A549 (cell line): Measurements from ENCODE around the gene B3GLCT. TPM values are rescaled to one million over a fixed set of nuclear protein-coding genes. Genes with fewer than 3 reads are reported as not detected.

Experiments used
- ATAC-seq, 2 experiments: fragments of 200-7000 bp in 1 of 2; fragments of >200 bp in 1 of 2; cut with Nextera tagmentation in 1 of 2; cut with Tn5 transposase in 1 of 2; 3 replicates each; pipeline versions ENCODE4 v1.8.0 to v1.9.1; 2018 to 2020; ENCODE audit warnings: mild to moderate bottlenecking in 1 of 2, moderate library complexity in 1 of 2
- CTCF ChIA-PET: fragments of 300-600 bp; sonication (Branson Sonifier 250); formaldehyde crosslinking; extraction: SDS; loops from one replicate; lab custom pipeline; 2021; ENCODE audit warnings: antibody characterized with exemption, inconsistent platforms; lab: Yijun Ruan, JAX
- POLR2A ChIA-PET: fragments of 350-600 bp; formaldehyde crosslinking; extraction: SDS; loops from one replicate; lab custom pipeline; 2021; ENCODE audit warnings: antibody characterized with exemption, inconsistent platforms; lab: Yijun Ruan, JAX
- DNase-seq, 2 experiments: peaks; one replicate each; pipeline versions ENCODE4 v3.0.0 to v3.0.0-alpha.2; 2011 to 2016; ENCODE audit warnings: low read depth in 1 of 2, low spot score in 1 of 2
- FAIRE-seq: peaks from 2 replicates; lab custom pipeline; 2011; peaks lifted over from hg19 to GRCh38; lab: Jason Lieb, UNC
- H3K27ac ChIP-seq, 2 experiments: fragments of >200 bp; sonication (Bioruptor Twin); formaldehyde crosslinking; 3 replicates each; pipeline ENCODE4 v1.5.1; 2016 to 2017
- H3K4me1 ChIP-seq: fragments of >200 bp; sonication (Bioruptor Twin); formaldehyde crosslinking; 3 replicates; pipeline ENCODE4 v1.6.1; 2016
- H3K4me2 ChIP-seq: fragments of >200 bp; sonication (Bioruptor Twin); formaldehyde crosslinking; 3 replicates; pipeline ENCODE4 v1.6.1; 2016
- H3K4me3 ChIP-seq: fragments of >200 bp; sonication (Bioruptor Twin); formaldehyde crosslinking; 3 replicates; pipeline ENCODE4 v1.5.1; 2016
- H3K9me3 ChIP-seq: fragments of >200 bp; sonication (Bioruptor Twin); formaldehyde crosslinking; 3 replicates; pipeline ENCODE4 v1.6.1; 2016
- BCL3 ChIP-seq: fragments of >200 bp; sonication (Bioruptor Twin); formaldehyde crosslinking; IDR thresholded peaks from 3 replicates; pipeline ENCODE4 v1.6.1; 2016
- CBX2 ChIP-seq: fragments of 200-600 bp; sonication (generic); IDR thresholded peaks from 2 replicates; pipeline ENCODE4 v1.6.1; 2016; ENCODE audit warnings: low read depth, mild to moderate bottlenecking, borderline replicate concordance
- CHD4 ChIP-seq: fragments of 200-600 bp; sonication (generic); IDR thresholded peaks from 2 replicates; pipeline ENCODE4 v1.6.1; 2016; ENCODE audit warnings: antibody characterized with exemption, mild to moderate bottlenecking, borderline replicate concordance
- CTCF ChIP-seq: fragments of >200 bp; sonication (Bioruptor Twin); formaldehyde crosslinking; IDR thresholded peaks from 3 replicates; pipeline ENCODE4 v1.5.1; 2016
- EHF ChIP-seq: fragments of 250-450 bp; sonication (Bioruptor Pico); IDR thresholded peaks from 2 replicates; pipeline ENCODE4 v1.5.0; 2020; ENCODE audit warnings: mild to moderate bottlenecking
- EHMT2 ChIP-seq: fragments of 200-600 bp; sonication (generic); IDR thresholded peaks from 2 replicates; pipeline ENCODE4 v1.6.1; 2016; ENCODE audit warnings: antibody characterized with exemption, low read depth, mild to moderate bottlenecking, moderate library complexity
- ESRRA ChIP-seq: fragments of 150-350 bp; IDR thresholded peaks from 2 replicates; pipeline ENCODE4 v1.6.1; 2014; ENCODE audit warnings: mild to moderate bottlenecking, low read length, borderline replicate concordance
- FOSB ChIP-seq: fragments of 250-450 bp; sonication (Bioruptor Pico); IDR thresholded peaks from 2 replicates; pipeline ENCODE4 v1.5.0; 2020; ENCODE audit warnings: mild to moderate bottlenecking, moderate library complexity
- FOSL2 ChIP-seq, 2 experiments: fragments of 450-650 bp in 1 of 2; fragments of >200 bp in 1 of 2; sonication (Bioruptor Twin) in 1 of 2; formaldehyde crosslinking; IDR thresholded peaks; 2 replicates each; pipeline versions ENCODE4 v1.5.0 to v1.6.1; 2016 to 2020; ENCODE audit warnings: mild to moderate bottlenecking in 1 of 2, moderate library complexity in 1 of 2
- GATA3 ChIP-seq: IDR thresholded peaks from 2 replicates; pipeline ENCODE4 v1.6.1; 2012; ENCODE audit warnings: borderline replicate concordance
- HDAC2 ChIP-seq: fragments of 200-600 bp; sonication (generic); IDR thresholded peaks from 2 replicates; pipeline ENCODE4 v1.6.1; 2016
- HES2 ChIP-seq: fragments of >200 bp; sonication (Bioruptor Twin); formaldehyde crosslinking; IDR thresholded peaks from 2 replicates; pipeline ENCODE4 v1.6.1; 2016
- HOXB5 ChIP-seq: fragments of 250-450 bp; sonication (Bioruptor Pico); IDR thresholded peaks from 2 replicates; pipeline ENCODE4 v1.5.0; 2020; ENCODE audit warnings: mild to moderate bottlenecking, moderate library complexity
- JUNB ChIP-seq: fragments of >200 bp; sonication (Bioruptor Twin); formaldehyde crosslinking; IDR thresholded peaks from 2 replicates; pipeline ENCODE4 v1.6.1; 2016
- KDM1A ChIP-seq: fragments of 200-600 bp; sonication (generic); IDR thresholded peaks from 2 replicates; pipeline ENCODE4 v1.6.1; 2016; ENCODE audit warnings: low read depth, mild to moderate bottlenecking
- MAZ ChIP-seq: fragments of 150-350 bp; IDR thresholded peaks from 2 replicates; pipeline ENCODE4 v1.6.1; 2014; ENCODE audit warnings: antibody characterized with exemption, low read depth, low read length, borderline replicate concordance
- NFE2L2 ChIP-seq: fragments of 150-350 bp; conservative IDR thresholded peaks from 2 replicates; pipeline ENCODE4 v1.6.1; 2014; ENCODE audit warnings: low read length
- PBX3 ChIP-seq: IDR thresholded peaks from 2 replicates; pipeline ENCODE4 v1.6.1; 2012
- POLR2A ChIP-seq: IDR thresholded peaks from 2 replicates; pipeline ENCODE4 v1.6.1; 2012; ENCODE audit warnings: mild to moderate bottlenecking, low read length
- POLR2AphosphoS2 ChIP-seq: conservative IDR thresholded peaks from 2 replicates; pipeline ENCODE4 v1.6.1; 2012; ENCODE audit warnings: low read length, improper control_type of control experiment, inconsistent platforms
- RAD21 ChIP-seq, 2 experiments: fragments of >200 bp in 1 of 2; sonication (Bioruptor Twin) in 1 of 2; formaldehyde crosslinking in 1 of 2; IDR thresholded peaks in 1 of 2; conservative IDR thresholded peaks in 1 of 2; 2 replicates in 1 of 2; 3 replicates in 1 of 2; pipeline ENCODE4 v1.6.1; 2012 to 2018; ENCODE audit warnings: inconsistent platforms in 1 of 2
- RARB ChIP-seq: fragments of 250-450 bp; sonication (Bioruptor Pico); IDR thresholded peaks from 2 replicates; pipeline ENCODE4 v1.8.0; 2021; ENCODE audit warnings: mild to moderate bottlenecking, moderate library complexity
- RNF2 ChIP-seq: fragments of 200-600 bp; sonication (generic); IDR thresholded peaks from 2 replicates; pipeline ENCODE4 v1.6.1; 2016; ENCODE audit warnings: low read depth, mild to moderate bottlenecking, antibody characterized with exemption, moderate library complexity, borderline replicate concordance
- SREBF2 ChIP-seq: fragments of 450-650 bp; IDR thresholded peaks from 2 replicates; pipeline ENCODE4 v1.6.1; 2014; ENCODE audit warnings: mild to moderate bottlenecking, moderate library complexity
- TFCP2L1 ChIP-seq: fragments of 250-450 bp; sonication (Bioruptor Pico); IDR thresholded peaks from 2 replicates; pipeline ENCODE4 v1.5.0; 2021; ENCODE audit warnings: mild to moderate bottlenecking
- ZC3H11A ChIP-seq: fragments of 450-650 bp; IDR thresholded peaks from 2 replicates; pipeline ENCODE4 v1.6.1; 2014; ENCODE audit warnings: antibody characterized with exemption, mild to moderate bottlenecking
- ZNF302 ChIP-seq: fragments of 250-450 bp; sonication (Bioruptor Pico); IDR thresholded peaks from 2 replicates; pipeline ENCODE4 v1.9.0; 2021; ENCODE audit warnings: inconsistent platforms, mild to moderate bottlenecking, moderate library complexity
- WGBS: methylation state at CpG from one replicate; pipeline ENCODE4 v1.1.6; 2017; ENCODE audit errors: missing lambda C conversion rate; 5-methylcytosine and 5-hydroxymethylcytosine counted together
- polyA plus RNA-seq, 4 experiments: library from polyadenylated mRNA; depleted of rRNA in 3 of 4; stranded (reverse); fragments of >200 nt; fragmentation: RNase III in 1 of 4; extraction: RNeasy Plus Mini Kit Qiagen cat#74134 plus additional on column Dnase treatment in 1 of 4; gene quantifications; 2 replicates in 3 of 4; 3 replicates in 1 of 4; pipeline ENCODE4 v1.2.3, GENCODE V29; 2011 to 2017

B3GLCT gene
- polyA plus RNA-seq, 2 of the 4 experiments (the other 2 are of a cell fraction): 4.5 to 6.6 TPM

- no peaks in the 10 kb centered on the region for H3K4me1 ChIP-seq
- H3K4me3 ChIP-seq: no peak overlapping the region
- ChIA-PET POLR2A (no interaction called here), CTCF (no interaction called here)
- TF ChIP-seq NFE2L2 (no peak), FOSB (no peak), SREBF2 (no peak), HDAC2 (no peak), EHMT2 (no peak), ZC3H11A (no peak), CHD4 (no peak), POLR2A (no peak), RAD21 (conservative IDR thresholded peaks at IDR 0.05 in 1 of 2, IDR thresholded peaks at IDR 0.05 in 1 of 2) (no peak), BCL3 (no peak), FOSL2 (IDR thresholded peaks at IDR 0.05) (no peak), FOSL2 (CRISPR knock-in tag; IDR thresholded peaks at IDR 0.05) (no peak), JUNB (no peak), PBX3 (no peak), MAZ (no peak), RARB (CRISPR knock-in tag) (no peak), GATA3 (no peak), RNF2 (no peak)
- no peak overlapping the region for H3K4me2 ChIP-seq
- FAIRE-seq (no peak), ATAC-seq (no peak), DNase-seq (no peak)
- no peaks in the 10 kb centered on the region for H3K9me3 ChIP-seq
- no peak overlapping the region for H3K27ac ChIP-seq
Measured at GRCh38 chr13:31301119-31301518, 101.3 kb downstream of the B3GLCT start.

DNA sequence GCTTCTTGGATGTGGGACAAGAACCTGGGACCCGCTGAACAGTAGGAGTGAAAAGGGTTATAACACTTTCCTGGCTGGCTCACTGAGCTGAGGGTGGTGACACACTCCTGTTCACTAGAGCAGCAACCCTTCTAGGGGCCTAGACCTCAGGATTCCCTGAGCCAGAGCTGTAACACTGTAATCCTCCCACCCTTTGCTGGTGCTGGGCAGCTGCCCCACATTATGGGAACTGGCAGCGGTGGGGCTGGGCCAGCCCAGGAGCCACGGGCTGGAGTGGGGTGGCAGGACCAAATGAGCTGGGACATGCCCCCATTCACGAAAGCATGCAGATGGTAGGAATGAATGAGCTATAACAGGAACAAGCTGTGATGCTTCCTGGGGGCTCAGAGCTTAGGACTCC is 110.6 kb downstream of the B3GLCT start:
- DNase-seq (no peak), ATAC-seq (no peak), FAIRE-seq (no peak)
- no peak overlapping the region for H3K27ac ChIP-seq
- H3K9me3 ChIP-seq: peaks cover 10% of the 10 kb centered on the region
- TF ChIP-seq HES2 (no peak), CHD4 (no peak), HOXB5 (CRISPR knock-in tag) (no peak), POLR2A (no peak), POLR2AphosphoS2 (no peak), KDM1A (no peak), FOSL2 (IDR thresholded peaks at IDR 0.05) (no peak), FOSL2 (CRISPR knock-in tag; IDR thresholded peaks at IDR 0.05) (no peak), TFCP2L1 (CRISPR knock-in tag) (no peak), ESRRA (no peak), CBX2 (no peak), ZNF302 (CRISPR knock-in tag) (no peak), CTCF (no peak), ZC3H11A (no peak), EHF (no peak)
- POLR2A ChIA-PET: no interaction called here
- no peak overlapping the region for H3K4me2 ChIP-seq
- H3K4me1 ChIP-seq: no peaks in the 10 kb centered on the region
- WGBS: 43% methylated on average over 4 of the region's 4 CpGs
- H3K4me3 ChIP-seq: no peak overlapping the region
- CTCF ChIA-PET: no interaction called here
